ENCODE results near the gene TBX2.
"Not testable (repeated sequence)": the region's sequence is repeated elsewhere in the genome, so short reads cannot be mapped to it uniquely, and the experiment has no call there.

The TBX2 gene

DNA sequence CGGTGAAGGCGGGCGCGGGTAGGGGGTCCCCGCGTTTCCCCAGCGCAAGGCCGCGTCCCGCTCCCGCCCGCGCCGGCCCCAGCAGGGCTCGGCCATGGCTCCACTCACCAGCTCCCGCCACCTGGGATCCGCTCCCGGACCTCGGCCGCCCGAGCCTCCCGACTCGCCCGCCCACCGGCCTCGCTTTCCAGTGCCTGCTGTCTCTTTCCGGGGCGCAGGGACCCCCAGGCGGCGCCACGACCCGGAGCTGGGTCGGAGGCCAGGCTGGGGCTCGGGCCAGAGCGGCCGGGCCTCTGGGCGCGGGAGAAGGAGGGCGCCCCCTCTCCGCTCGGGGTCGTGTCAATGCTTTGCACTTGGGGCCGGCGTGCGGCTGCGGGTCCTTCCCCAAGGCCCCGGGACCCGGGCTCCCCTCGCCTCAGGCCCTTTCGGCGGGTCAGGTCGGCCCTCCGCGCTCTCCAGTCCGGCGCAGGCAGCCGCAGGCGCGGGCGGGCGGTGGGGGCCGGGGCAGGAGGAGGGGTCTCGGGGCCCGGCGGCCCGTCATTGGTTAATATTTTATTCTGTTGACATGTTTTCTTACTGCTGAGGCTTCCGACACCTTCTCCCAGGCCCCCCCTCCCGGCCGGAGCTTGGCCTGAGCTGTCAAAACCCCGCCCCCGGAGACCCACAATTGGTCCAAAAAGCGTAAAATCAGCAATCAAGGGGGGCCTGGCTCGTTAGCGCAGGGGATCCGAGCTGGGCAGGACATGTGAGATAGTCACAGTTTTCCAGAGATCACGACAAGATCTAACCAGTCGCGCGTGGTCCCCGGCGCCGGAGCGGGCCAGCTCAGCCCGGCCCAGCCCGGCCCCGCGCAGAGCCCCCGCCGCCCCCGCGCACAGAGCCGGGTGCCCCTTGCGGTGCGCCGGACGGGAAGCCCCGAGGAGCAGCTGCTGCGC is at the start of gene TBX2:
TBX2 (plus strand) TSS at position 713 of the 935 bp plus-strand sequence. CDS start 334 bp downstream, outside the sequence.
- peak; percentile 93 for DNase-seq (ENCODE audit: low read depth)

DNA sequence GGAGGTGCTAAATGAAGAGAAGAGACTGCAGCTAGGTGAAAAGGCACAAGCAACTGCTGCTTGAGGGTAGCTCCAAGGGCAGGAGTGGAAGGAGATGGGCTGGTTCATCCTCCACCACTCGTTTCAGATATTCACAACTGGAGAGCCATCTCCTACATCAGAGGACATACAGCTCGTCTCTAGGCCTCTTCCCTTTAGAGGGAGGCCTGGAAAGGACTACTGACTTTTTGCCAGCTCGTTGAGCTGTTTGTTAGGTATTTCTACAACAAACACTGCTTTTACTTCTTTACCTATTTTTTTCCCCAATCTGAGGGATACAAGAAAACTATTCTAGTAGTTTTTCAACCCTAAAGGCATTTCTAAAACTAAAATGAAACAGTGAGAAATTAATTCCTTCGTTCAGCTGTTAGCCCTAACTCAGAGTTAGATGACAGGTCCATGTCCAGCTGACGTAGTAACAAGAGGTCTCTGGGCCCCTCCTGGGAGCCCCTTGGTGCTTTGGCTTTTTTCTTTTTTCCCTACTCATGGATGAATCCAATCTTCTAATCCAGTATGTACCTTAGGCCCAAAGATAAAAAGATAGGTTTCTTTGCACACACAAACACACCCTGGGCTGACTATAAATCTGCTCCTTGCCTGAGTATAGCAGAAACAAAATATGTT is 47.8 kb upstream of the TBX2 start:
- DNase-seq (ENCODE audit: low read depth), result no peak

- DNase-seq (ENCODE audit: low read depth), result no peak
Observed at GRCh38 chr17:61352408-61352770, 47.3 kb upstream of the TBX2 start.

GRCh38 chr17:61352781-61353491 is 46.7 kb upstream of the TBX2 start:
- no peak for DNase-seq (ENCODE audit: low read depth)

GRCh38 chr17:61353615-61354014 is 46.0 kb upstream of the TBX2 start:
- no peak for DNase-seq (ENCODE audit: low read depth)

GRCh38 chr17:61354895-61355874 is 44.5 kb upstream of the TBX2 start:
- DNase-seq (ENCODE audit: low read depth), result no peak

GRCh38 chr17:61357061-61357460 is 42.6 kb upstream of the TBX2 start:
- DNase-seq (ENCODE audit: low read depth), result not testable (repeated sequence)

GRCh38 chr17:61359513-61359912 is 40.1 kb upstream of the TBX2 start:
- DNase-seq (ENCODE audit: low read depth), result not testable (repeated sequence)

DNA sequence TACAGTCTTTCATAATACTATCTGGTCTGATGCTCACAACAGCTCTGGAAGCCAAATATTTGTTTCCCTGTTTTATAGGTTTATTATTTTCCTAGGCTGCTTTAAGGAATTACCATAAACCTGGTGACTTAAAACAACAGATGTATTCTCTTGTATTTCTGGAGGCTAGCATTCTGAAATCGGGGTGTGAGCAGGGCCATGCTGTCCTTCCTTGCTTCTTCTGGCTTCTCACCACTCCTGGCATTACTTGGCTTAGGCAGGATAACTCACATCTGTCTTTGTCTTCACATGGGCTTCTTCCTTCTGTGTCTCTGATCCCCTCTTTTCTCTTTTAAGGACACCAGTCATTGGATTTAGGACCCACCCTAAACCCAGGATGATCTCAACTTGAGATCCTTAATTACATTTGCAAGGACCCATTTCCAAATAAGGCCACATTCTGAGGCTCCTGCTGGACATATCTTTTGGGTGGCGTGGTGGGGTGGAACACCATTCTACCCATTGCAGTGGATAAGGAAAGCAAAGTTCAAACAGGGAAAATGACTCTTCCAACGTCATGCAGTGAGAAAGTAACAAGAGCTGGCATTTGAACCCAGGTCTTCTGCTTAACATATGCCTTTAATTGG is 39.2 kb upstream of the TBX2 start:
- no peak for DNase-seq (ENCODE audit: low read depth)

DNA sequence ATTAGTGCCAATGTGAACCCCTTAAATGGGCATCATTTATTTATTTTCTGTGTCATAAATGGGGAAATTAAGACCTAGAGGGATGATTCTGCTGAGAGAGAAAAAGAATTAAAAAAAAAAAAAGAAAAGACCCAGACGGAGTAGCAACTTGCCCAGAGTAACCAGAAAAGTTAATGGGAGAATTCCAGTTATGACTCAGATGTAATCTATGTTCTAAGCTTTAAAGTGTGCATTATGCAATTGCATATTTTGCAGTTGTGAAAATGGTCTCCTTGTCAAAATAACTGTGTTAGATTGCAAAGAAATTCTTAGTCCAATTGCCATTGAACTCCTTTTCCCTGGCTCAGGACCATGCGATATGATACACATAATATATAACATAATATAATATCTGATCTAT is 38.6 kb upstream of the TBX2 start:
- peak; percentile 92 for DNase-seq (ENCODE audit: low read depth)

DNA sequence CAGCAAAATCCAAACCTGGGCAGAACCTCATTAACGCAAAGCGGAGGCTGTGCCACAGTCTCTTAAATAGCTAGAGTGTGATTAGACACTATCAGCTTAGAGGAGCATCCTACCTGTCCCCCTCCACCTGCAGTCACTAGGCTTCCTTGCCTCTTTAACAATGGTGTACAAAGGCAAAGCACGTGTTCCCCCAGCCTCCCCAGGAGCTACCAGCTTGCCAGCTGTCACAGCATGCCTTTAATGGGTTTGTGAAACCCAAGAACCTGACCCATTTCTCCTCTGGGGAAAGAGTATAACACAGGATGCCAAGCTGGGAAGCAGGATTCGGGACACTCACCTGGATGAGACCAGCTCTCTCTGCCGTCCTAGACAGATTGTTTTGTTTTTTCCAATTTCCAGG is 37.2 kb upstream of the TBX2 start:
- DNase-seq (ENCODE audit: low read depth), result no peak

GRCh38 chr17:61362852-61363600 is 36.6 kb upstream of the TBX2 start:
- no peak for DNase-seq (ENCODE audit: low read depth)

GRCh38 chr17:61363601-61364462 is 35.8 kb upstream of the TBX2 start:
- no peak for DNase-seq (ENCODE audit: low read depth)

DNA sequence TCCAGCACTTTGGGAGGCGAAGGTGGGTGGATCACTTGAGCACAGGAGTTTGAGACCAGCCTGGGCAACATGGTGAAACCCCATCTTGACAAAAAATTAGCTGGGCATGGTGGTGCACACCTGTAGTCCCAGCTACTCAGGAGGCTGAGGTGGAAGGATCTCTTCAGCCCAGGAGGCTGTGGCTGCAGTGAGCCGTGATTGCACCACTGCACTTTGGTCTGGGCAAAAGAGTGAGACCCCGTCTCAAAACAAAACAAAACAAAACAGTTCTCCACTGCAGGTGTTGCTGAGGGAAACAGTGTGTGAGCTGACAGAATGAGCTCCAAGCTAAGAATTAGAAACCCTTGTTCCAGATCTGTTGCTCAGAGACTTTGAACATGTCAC is 35.2 kb upstream of the TBX2 start:
- no peak for DNase-seq (ENCODE audit: low read depth)

- DNase-seq (ENCODE audit: low read depth), result no peak
Observed at GRCh38 chr17:61366076-61366714, 33.4 kb upstream of the TBX2 start.

- DNase-seq (ENCODE audit: low read depth), result peak; percentile 21
Observed at GRCh38 chr17:61366715-61367413, 32.8 kb upstream of the TBX2 start.

GRCh38 chr17:61368049-61368831 is 31.4 kb upstream of the TBX2 start:
- no peak for DNase-seq (ENCODE audit: low read depth)

All from amniotic epithelial cell (primary cell).